Measurements from ENCODE around the gene MBNL1. TPM values are rescaled to one million over a fixed set of nuclear protein-coding genes. Genes with fewer than 3 reads are reported as not detected.

MBNL1 gene
- total and polyA plus RNA-seq, 2 of the 13 experiments (the other 11 are each of a cell fraction or from before 2014, with no cell fraction given): 27.1 to 55.4 TPM

- TF ChIP-seq ARID5B (CRISPR knock-in tag; IDR thresholded peaks at IDR 0.05): peak; percentile 86
- no peak for TF ChIP-seq E2F2 (CRISPR knock-in tag; IDR thresholded peaks at IDR 0.05; ENCODE audit: borderline replicate concordance)
- no peak for TF ChIP-seq GZF1 (CRISPR knock-in tag; IDR thresholded peaks at IDR 0.05)
- no peak for TF ChIP-seq ZMAT5 (CRISPR knock-in tag; IDR thresholded peaks at IDR 0.05; ENCODE audit: borderline replicate concordance, low read depth)
- no peak for TF ChIP-seq PREB (CRISPR knock-in tag; IDR thresholded peaks at IDR 0.05)
- TF ChIP-seq ATM (IDR thresholded peaks at IDR 0.05; ENCODE audit: borderline replicate concordance): no peak
- TF ChIP-seq E2F1 (CRISPR knock-in tag; IDR thresholded peaks at IDR 0.05): 0 out of 2 replicates have a peak, but pooled peaks have one; percentile 24
- no peak for TF ChIP-seq PATZ1 (CRISPR knock-in tag; IDR thresholded peaks at IDR 0.05)
- TF ChIP-seq GABPB1 (CRISPR knock-in tag; IDR thresholded peaks at IDR 0.05): no peak
- no peak for TF ChIP-seq ZNF552 (CRISPR knock-in tag; IDR thresholded peaks at IDR 0.05; ENCODE audit: borderline replicate concordance)
- TF ChIP-seq MXD1 (CRISPR knock-in tag; IDR thresholded peaks at IDR 0.05): no peak
- no peak for TF ChIP-seq ZBTB3 (CRISPR knock-in tag; IDR thresholded peaks at IDR 0.05; ENCODE audit: borderline replicate concordance, low read depth)
- no peak for TF ChIP-seq PHF5A (CRISPR knock-in tag; IDR thresholded peaks at IDR 0.05; ENCODE audit: low read depth, unreplicated experiment)
- no peak for TF ChIP-seq SMARCE1 (IDR thresholded peaks at IDR 0.05; ENCODE audit: borderline replicate concordance)
- no peak for TF ChIP-seq BRD4 (CRISPR knock-in tag; IDR thresholded peaks at IDR 0.05)
- TF ChIP-seq MLXIP (CRISPR knock-in tag; IDR thresholded peaks at IDR 0.05; ENCODE audit: borderline replicate concordance): no peak
These were observed 117.0 kb downstream of the MBNL1 start (continued) for GRCh38 chr3:152385761-152386160.
